HepG2 (cell line): Measurements from ENCODE around the gene LTB4R. TPM values are rescaled to one million over a fixed set of nuclear protein-coding genes. Genes with fewer than 3 reads are reported as not detected.

ENCODE experiments used
- ATAC-seq: fragments of 200-7000 bp; cut with Tn5 transposase; 3 replicates; pipeline ENCODE4 v1.9.1; 2020; ENCODE audit warnings: mild to moderate bottlenecking, moderate library complexity
- BruUV-seq: library from RNA; stranded (reverse); fragments of 400-500 nt; replicated peaks from 2 replicates; lab custom pipeline; 2021; lab: Mats Ljungman, UMichigan
- CTCF ChIA-PET: fragments of 300-600 bp; formaldehyde crosslinking; extraction: SDS; loops from one replicate; lab custom pipeline; 2021; ENCODE audit warnings: low total read pairs, inconsistent platforms, low intra/inter-chr PET ratio; lab: Yijun Ruan, JAX
- POLR2A ChIA-PET: fragments of 350-600 bp; sonication (Branson Sonifier 250); formaldehyde crosslinking; loops from one replicate; lab custom pipeline; 2020; ENCODE audit warnings: antibody characterized with exemption, inconsistent platforms; lab: Yijun Ruan, JAX
- DNase-seq: peaks from one replicate; pipeline ENCODE4 v3.0.0-alpha.2; 2015; ENCODE audit warnings: low spot score
- FAIRE-seq: peaks from 3 replicates; lab custom pipeline; 2011; peaks lifted over from hg19 to GRCh38; lab: Jason Lieb, UNC
- H2AFZ ChIP-seq: one replicate; pipeline ENCODE4 v1.6.1; 2011; ENCODE audit warnings: low read length, inconsistent platforms
- H3K27ac ChIP-seq: fragments of 300-600 bp; 3 replicates; pipeline ENCODE4 v1.8.0; 2011; ENCODE audit warnings: mixed run types, mild to moderate bottlenecking, mixed read lengths, low read length, inconsistent platforms; ENCODE audit not compliant: insufficient read depth; ENCODE audit errors: extremely low read length
- H3K27me3 ChIP-seq, 2 experiments: fragments of 200-600 bp in 1 of 2; 2 replicates in 1 of 2; 3 replicates in 1 of 2; pipeline versions ENCODE4 v1.6.0 to v1.8.0; 2011; ENCODE audit warnings: low read length in 2 of 2, mild to moderate bottlenecking in 2 of 2, moderate library complexity in 2 of 2, inconsistent platforms in 1 of 2; ENCODE audit not compliant: insufficient read depth in 2 of 2, control insufficient read depth in 1 of 2
- H3K36me3 ChIP-seq, 2 experiments: fragments of 200-600 bp in 1 of 2; replicated peaks in 1 of 2; 2 replicates in 1 of 2; 3 replicates in 1 of 2; pipeline versions ENCODE4 v1.5.1 to v1.8.0; 2011; ENCODE audit warnings: low read length in 2 of 2, inconsistent platforms in 1 of 2; ENCODE audit not compliant: insufficient read depth in 2 of 2, control insufficient read depth in 1 of 2
- H3K4me1 ChIP-seq: 2 replicates; pipeline ENCODE4 v1.5.1; 2012; ENCODE audit warnings: low read length, inconsistent platforms; ENCODE audit not compliant: insufficient read depth
- H3K4me2 ChIP-seq: 2 replicates; pipeline ENCODE4 v1.6.0; 2011; ENCODE audit warnings: low read depth, low read length, inconsistent platforms
- H3K4me3 ChIP-seq, 3 experiments: fragments of 200-600 bp in 1 of 3; sonication (generic), shearing (Covaris generic) in 1 of 3; replicated peaks in 1 of 3; 2 replicates each; pipeline ENCODE4 v1.5.1; 2011 to 2016; ENCODE audit warnings: low read length in 3 of 3, inconsistent platforms in 2 of 3, low read depth in 2 of 3, mild to moderate bottlenecking in 2 of 3, control low read depth in 1 of 3, mixed read lengths in 1 of 3; ENCODE audit not compliant: insufficient read depth in 1 of 3
- H3K79me2 ChIP-seq: one replicate; pipeline ENCODE4 v1.6.1; 2011; ENCODE audit warnings: low read length, inconsistent platforms; ENCODE audit not compliant: insufficient read depth
- H3K9ac ChIP-seq: 2 replicates; pipeline ENCODE4 v1.6.0; 2011; ENCODE audit warnings: mild to moderate bottlenecking, low read depth, low read length, inconsistent platforms; ENCODE audit not compliant: insufficient read depth
- H3K9me3 ChIP-seq: 2 replicates; pipeline ENCODE4 v1.5.1; 2012; ENCODE audit warnings: mild to moderate bottlenecking, low read length
- H4K20me1 ChIP-seq: 2 replicates; pipeline ENCODE4 v1.6.0; 2011; ENCODE audit warnings: inconsistent platforms, mild to moderate bottlenecking, low read length, moderate library complexity; ENCODE audit not compliant: insufficient read depth
- CEBPG ChIP-seq: IDR thresholded peaks from 2 replicates; pipeline ENCODE4 v1.6.1; 2016
- GPN1 ChIP-seq: sonication (generic); formaldehyde crosslinking; IDR thresholded peaks from 2 replicates; pipeline ENCODE4 v1.5.1; 2020; ENCODE audit warnings: missing genetic modification reagents, borderline replicate concordance
- MIER2 ChIP-seq: IDR thresholded peaks from 2 replicates; pipeline ENCODE4 v1.6.1; 2016; ENCODE audit warnings: missing biosample characterization, missing genetic modification reagents
- NBN ChIP-seq: fragments of 450-650 bp; conservative IDR thresholded peaks from 2 replicates; pipeline ENCODE4 v1.6.1; 2017
- TCF12 ChIP-seq, 2 experiments: fragments of 450-650 bp in 1 of 2; sonication (generic) in 1 of 2; formaldehyde crosslinking in 1 of 2; IDR thresholded peaks; 2 replicates each; pipeline versions ENCODE4 v1.6.1 to v1.8.0; 2017 to 2022; ENCODE audit warnings: antibody characterized with exemption in 1 of 2, mild to moderate bottlenecking in 1 of 2, missing genetic modification reagents in 1 of 2, moderate library complexity in 1 of 2
- ZNF558 ChIP-seq: sonication (generic); formaldehyde crosslinking; IDR thresholded peaks from 2 replicates; pipeline ENCODE4 v1.9.0; 2022; ENCODE audit warnings: mild to moderate bottlenecking, missing genetic modification reagents, borderline replicate concordance
- ZNF703 ChIP-seq: sonication (generic); formaldehyde crosslinking; IDR thresholded peaks from 2 replicates; pipeline ENCODE4 v1.5.1; 2020; ENCODE audit warnings: missing genetic modification reagents, mild to moderate bottlenecking, moderate library complexity, borderline replicate concordance
- ZNF766 ChIP-seq: sonication (generic); formaldehyde crosslinking; IDR thresholded peaks from 2 replicates; pipeline ENCODE4 v1.5.0; 2020; ENCODE audit warnings: missing genetic modification reagents, borderline replicate concordance
- WGBS: methylation state at CpG from one replicate; pipeline ENCODE4 v1.1.6; 2017; ENCODE audit warnings: low lambda C conversion rate; 5-methylcytosine and 5-hydroxymethylcytosine counted together
- in situ Hi-C: cut with HindIII; loops from 2 replicates; pipeline ENCODE4 v1.10.0; 2017; ENCODE audit warnings: low pct_unique_long_range_greater_than_20kb; ENCODE audit not compliant: extremely low pct_ligation_motif_present
- intact Hi-C: fragments of 100-400 bp; cut with micrococcal nuclease; formaldehyde crosslinking; loops from one replicate; pipeline ENCODE4 v1.10.0; 2022; ENCODE audit not compliant: unreplicated experiment
- polyA plus RNA-seq, 8 experiments: library from polyadenylated mRNA; depleted of rRNA in 3 of 8; stranded (reverse) in 7 of 8; unstranded in 1 of 8; fragments of >200 nt; fragmentation: Illumina TruSeq in 4 of 8; extraction: Trizol in 4 of 8; gene quantifications; 2 replicates each; pipeline versions ENCODE4 v1.2.1 to v1.2.3, GENCODE V29; 2011 to 2016; ENCODE audit warnings: low read depth in 4 of 8, missing spikeins in 1 of 8, mixed read lengths in 1 of 8; ENCODE audit not compliant: insufficient read depth in 1 of 8
- total RNA-seq, 5 experiments: library from RNA; depleted of rRNA; stranded (reverse); fragments of >200 nt; fragmentation: Illumina TruSeq; extraction: Trizol; gene quantifications; 2 replicates each; pipeline ENCODE4 v1.2.3, GENCODE V29; 2016; ENCODE audit warnings: low read depth in 1 of 5
- TF ChIP-seq, protein P1 (sequence below): sonication (generic); formaldehyde crosslinking; IDR thresholded peaks from 2 replicates; pipeline ENCODE4 v1.5.1; 2020; ENCODE audit warnings: mild to moderate bottlenecking, missing genetic modification reagents, borderline replicate concordance
- TF ChIP-seq, protein P2 (sequence below): IDR thresholded peaks from 2 replicates; pipeline ENCODE4 v1.6.1; 2016; ENCODE audit warnings: control low read depth

LTB4R gene
- total and polyA plus RNA-seq, 2 of the 13 experiments (the other 11 are each of a cell fraction or from before 2014, with no cell fraction given): 3.2 to 8.2 TPM

DNA sequence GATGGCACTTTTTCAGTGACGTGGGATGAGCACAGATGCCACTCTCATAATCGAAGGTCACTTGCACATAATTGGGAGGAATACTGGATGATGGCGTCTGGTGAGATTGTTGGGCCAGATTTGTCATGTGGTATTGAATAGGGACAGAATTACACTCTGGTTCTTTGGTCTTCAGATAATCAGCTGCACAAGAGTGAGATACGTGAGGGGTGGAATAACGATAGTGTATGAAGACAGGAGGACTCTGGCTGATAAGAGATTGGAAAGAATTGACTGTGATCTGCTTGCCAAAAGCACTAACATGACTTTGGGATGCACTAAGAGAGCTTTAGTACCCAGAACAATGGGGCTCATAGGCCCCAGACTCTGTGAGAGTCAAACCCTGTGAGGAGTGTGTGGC is 32.9 kb upstream of the LTB4R start:
- no peak overlapping the region for H3K27ac ChIP-seq
- no peak overlapping the region for H3K4me3 ChIP-seq
- no peak for ATAC-seq
- H3K4me1 ChIP-seq: no peaks in the 10 kb centered on the region
- no TSS peak for BruUV-seq
- POLR2A ChIA-PET: interaction anchor here (4.8 kb wide), 1 partner anchor 8 kb away, joined by 27 read pairs; the partner anchor contains the start of gene RABGGTA
- H3K79me2 ChIP-seq: peaks cover 2% of the 10 kb centered on the region
- no peak overlapping the region for H2AFZ ChIP-seq
- TF ChIP-seq MIER2 (CRISPR knock-in tag) (no peak), CEBPG (CRISPR knock-in tag) (no peak), GPN1 (CRISPR knock-in tag) (no peak), NBN (no peak), ZNF703 (CRISPR knock-in tag) (no peak), ZNF558 (no peak), ZNF766 (CRISPR knock-in tag) (no peak), TCF12 (IDR thresholded peaks at IDR 0.05) (no peak), TCF12 (CRISPR knock-in tag; IDR thresholded peaks at IDR 0.05) (no peak)
- TF ChIP-seq, protein P1, sequence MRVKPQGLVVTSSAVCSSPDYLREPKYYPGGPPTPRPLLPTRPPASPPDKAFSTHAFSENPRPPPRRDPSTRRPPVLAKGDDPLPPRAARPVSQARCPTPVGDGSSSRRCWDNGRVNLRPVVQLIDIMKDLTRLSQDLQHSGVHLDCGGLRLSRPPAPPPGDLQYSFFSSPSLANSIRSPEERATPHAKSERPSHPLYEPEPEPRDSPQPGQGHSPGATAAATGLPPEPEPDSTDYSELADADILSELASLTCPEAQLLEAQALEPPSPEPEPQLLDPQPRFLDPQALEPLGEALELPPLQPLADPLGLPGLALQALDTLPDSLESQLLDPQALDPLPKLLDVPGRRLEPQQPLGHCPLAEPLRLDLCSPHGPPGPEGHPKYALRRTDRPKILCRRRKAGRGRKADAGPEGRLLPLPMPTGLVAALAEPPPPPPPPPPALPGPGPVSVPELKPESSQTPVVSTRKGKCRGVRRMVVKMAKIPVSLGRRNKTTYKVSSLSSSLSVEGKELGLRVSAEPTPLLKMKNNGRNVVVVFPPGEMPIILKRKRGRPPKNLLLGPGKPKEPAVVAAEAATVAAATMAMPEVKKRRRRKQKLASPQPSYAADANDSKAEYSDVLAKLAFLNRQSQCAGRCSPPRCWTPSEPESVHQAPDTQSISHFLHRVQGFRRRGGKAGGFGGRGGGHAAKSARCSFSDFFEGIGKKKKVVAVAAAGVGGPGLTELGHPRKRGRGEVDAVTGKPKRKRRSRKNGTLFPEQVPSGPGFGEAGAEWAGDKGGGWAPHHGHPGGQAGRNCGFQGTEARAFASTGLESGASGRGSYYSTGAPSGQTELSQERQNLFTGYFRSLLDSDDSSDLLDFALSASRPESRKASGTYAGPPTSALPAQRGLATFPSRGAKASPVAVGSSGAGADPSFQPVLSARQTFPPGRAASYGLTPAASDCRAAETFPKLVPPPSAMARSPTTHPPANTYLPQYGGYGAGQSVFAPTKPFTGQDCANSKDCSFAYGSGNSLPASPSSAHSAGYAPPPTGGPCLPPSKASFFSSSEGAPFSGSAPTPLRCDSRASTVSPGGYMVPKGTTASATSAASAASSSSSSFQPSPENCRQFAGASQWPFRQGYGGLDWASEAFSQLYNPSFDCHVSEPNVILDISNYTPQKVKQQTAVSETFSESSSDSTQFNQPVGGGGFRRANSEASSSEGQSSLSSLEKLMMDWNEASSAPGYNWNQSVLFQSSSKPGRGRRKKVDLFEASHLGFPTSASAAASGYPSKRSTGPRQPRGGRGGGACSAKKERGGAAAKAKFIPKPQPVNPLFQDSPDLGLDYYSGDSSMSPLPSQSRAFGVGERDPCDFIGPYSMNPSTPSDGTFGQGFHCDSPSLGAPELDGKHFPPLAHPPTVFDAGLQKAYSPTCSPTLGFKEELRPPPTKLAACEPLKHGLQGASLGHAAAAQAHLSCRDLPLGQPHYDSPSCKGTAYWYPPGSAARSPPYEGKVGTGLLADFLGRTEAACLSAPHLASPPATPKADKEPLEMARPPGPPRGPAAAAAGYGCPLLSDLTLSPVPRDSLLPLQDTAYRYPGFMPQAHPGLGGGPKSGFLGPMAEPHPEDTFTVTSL (CRISPR knock-in tag): no peak
- TF ChIP-seq, protein P2, sequence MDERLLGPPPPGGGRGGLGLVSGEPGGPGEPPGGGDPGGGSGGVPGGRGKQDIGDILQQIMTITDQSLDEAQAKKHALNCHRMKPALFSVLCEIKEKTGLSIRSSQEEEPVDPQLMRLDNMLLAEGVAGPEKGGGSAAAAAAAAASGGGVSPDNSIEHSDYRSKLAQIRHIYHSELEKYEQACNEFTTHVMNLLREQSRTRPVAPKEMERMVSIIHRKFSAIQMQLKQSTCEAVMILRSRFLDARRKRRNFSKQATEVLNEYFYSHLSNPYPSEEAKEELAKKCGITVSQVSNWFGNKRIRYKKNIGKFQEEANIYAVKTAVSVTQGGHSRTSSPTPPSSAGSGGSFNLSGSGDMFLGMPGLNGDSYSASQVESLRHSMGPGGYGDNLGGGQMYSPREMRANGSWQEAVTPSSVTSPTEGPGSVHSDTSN: no peak
- H3K9me3 ChIP-seq: no peaks in the 10 kb centered on the region
- DNase-seq: no peak
- in situ Hi-C loops (no loop called here), intact Hi-C loops (no loop called here)
- 94% methylated on average over 5 of the region's 5 CpGs for WGBS
- H3K4me2 ChIP-seq: no peak overlapping the region
- no peak overlapping the region for H3K9ac ChIP-seq
- CTCF ChIA-PET: no interaction called here
- no peaks in the 10 kb centered on the region for H3K27me3 ChIP-seq
- H3K36me3 ChIP-seq: no peaks in the 10 kb centered on the region
- H4K20me1 ChIP-seq: no peaks in the 10 kb centered on the region
- no peak for FAIRE-seq
